Neural cell (in vitro differentiated cells): ENCODE measurements around the gene KCNIP4.

Experiments used
- CTCF ChIP-seq: fragments of 450-650 bp; IDR thresholded peaks from 2 replicates; pipeline ENCODE4 v1.5.1; 2014; ENCODE audit warnings: antibody characterized with exemption, mild to moderate bottlenecking, moderate library complexity; ENCODE audit not compliant: poor library complexity, severe bottlenecking
- EP300 ChIP-seq: fragments of 450-650 bp; conservative IDR thresholded peaks from 2 replicates; pipeline ENCODE4 v1.6.1; 2014; ENCODE audit warnings: antibody characterized with exemption, mild to moderate bottlenecking, moderate library complexity; ENCODE audit not compliant: poor library complexity, severe bottlenecking
- EZH2 ChIP-seq: fragments of 200-600, 300-800 bp; shearing (Covaris generic), sonication (generic); IDR thresholded peaks from 2 replicates; pipeline ENCODE4 v1.6.1; 2014; ENCODE audit warnings: antibody characterized with exemption, low read length, borderline replicate concordance, mild to moderate bottlenecking; ENCODE audit not compliant: insufficient read depth, poor library complexity, severe bottlenecking
- POLR2AphosphoS5 ChIP-seq: IDR thresholded peaks from 2 replicates; pipeline ENCODE4 v1.6.1; 2012
- RAD21 ChIP-seq: fragments of 450-650 bp; conservative IDR thresholded peaks from 2 replicates; pipeline ENCODE4 v1.6.1; 2014; ENCODE audit warnings: antibody characterized with exemption, mild to moderate bottlenecking, moderate library complexity
- REST ChIP-seq: IDR thresholded peaks from 2 replicates; pipeline ENCODE4 v1.6.1; 2012; ENCODE audit warnings: borderline replicate concordance
- TAF1 ChIP-seq: IDR thresholded peaks from 2 replicates; pipeline ENCODE4 v1.6.1; 2012; ENCODE audit warnings: low read depth

- TF ChIP-seq POLR2AphosphoS5, result no peak
- TF ChIP-seq TAF1, result no peak
- TF ChIP-seq EZH2, result no peak
- no peak for TF ChIP-seq CTCF
- TF ChIP-seq RAD21, result no peak
- TF ChIP-seq REST, result no peak
- TF ChIP-seq EP300, result no peak
These were observed 206.2 kb downstream of the KCNIP4 start for GRCh38 chr4:21742326-21742725.
